NCI-H2081 treated with DMSO at 0.1 percent for 48 hours (cell line): Measurements from ENCODE around the gene KIF14.
"Not testable (repeated sequence)": the region's sequence is repeated elsewhere in the genome, so short reads cannot be mapped to it uniquely, and the experiment has no call there.

Experiments
- DNase-seq: peaks from one replicate; lab custom pipeline; 2025; lab: John Stamatoyannopoulos, UW

The KIF14 gene

GRCh38 chr1:200546577-200546976, 74.0 kb downstream of the KIF14 start:
- no peak for DNase-seq

- DNase-seq, result no peak
Observed at GRCh38 chr1:200542162-200542561, 78.4 kb downstream of the KIF14 start.

GRCh38 chr1:200540281-200540680, 80.3 kb downstream of the KIF14 start:
- DNase-seq, result no peak

- no peak for DNase-seq
Observed at GRCh38 chr1:200538179-200538578, 82.4 kb downstream of the KIF14 start.

GRCh38 chr1:200535605-200536004, 84.9 kb downstream of the KIF14 start:
- no peak for DNase-seq

- no peak for DNase-seq
Observed at GRCh38 chr1:200530623-200531261, 89.8 kb downstream of the KIF14 start.

GRCh38 chr1:200528858-200529606, 91.5 kb downstream of the KIF14 start:
- DNase-seq, result no peak

GRCh38 chr1:200527670-200528069, 92.9 kb downstream of the KIF14 start:
- no peak for DNase-seq

GRCh38 chr1:200526709-200527612, 93.6 kb downstream of the KIF14 start:
- peak; percentile 44 for DNase-seq

GRCh38 chr1:200525090-200525987, 95.2 kb downstream of the KIF14 start:
- no peak for DNase-seq

GRCh38 chr1:200524551-200524950, 96.0 kb downstream of the KIF14 start:
- DNase-seq, result not testable (repeated sequence)

- DNase-seq, result no peak
Observed at GRCh38 chr1:200524092-200524491, 96.5 kb downstream of the KIF14 start.

- no peak for DNase-seq
Observed at GRCh38 chr1:200520735-200521134, 99.8 kb downstream of the KIF14 start.

- no peak for DNase-seq
Observed at GRCh38 chr1:200518524-200518923, 102.0 kb downstream of the KIF14 start.

GRCh38 chr1:200512191-200512590, 108.4 kb downstream of the KIF14 start:
- DNase-seq, result no peak

- DNase-seq, result peak; percentile 69
Observed at GRCh38 chr1:200510228-200510623, 110.3 kb downstream of the KIF14 start.

- no peak for DNase-seq
Observed at GRCh38 chr1:200506471-200506870, 114.1 kb downstream of the KIF14 start.

- DNase-seq, result no peak
Observed at GRCh38 chr1:200505257-200505656, 115.3 kb downstream of the KIF14 start.
